ENCODE results near the gene SLC24A3. TPM values are rescaled to one million over a fixed set of nuclear protein-coding genes. Genes with fewer than 3 reads are reported as not detected.

SLC24A3 gene
- total and polyA plus RNA-seq, 2 experiments from 2014 or later: 0.48 to 1.7 TPM

GRCh38 chr20:19291818-19292132 lies 79.3 kb downstream of the SLC24A3 start:
- DNase-seq (ENCODE audit: low spot score): no peak
- TF ChIP-seq CTCF (IDR thresholded peaks at IDR 0.05; ENCODE audit: poor library complexity): no peak
- no peak for TF ChIP-seq EZH2 (IDR thresholded peaks at IDR 0.05; ENCODE audit: borderline replicate concordance)
- no peak for TF ChIP-seq EZH2phosphoT487 (IDR thresholded peaks at IDR 0.05; ENCODE audit: low read depth, severe bottlenecking, unreplicated experiment)
- Histone ChIP-seq H3K4me1 (ENCODE audit: insufficient read depth) (no peaks in the 10 kb centered on the region), H3K36me3 (replicated peaks; ENCODE audit: insufficient read depth, low read depth) (no peaks in the 10 kb centered on the region), H3K79me2 (no peaks in the 10 kb centered on the region), H2AFZ (no peak overlapping the region), H3K4me3 (no peak overlapping the region), H4K20me1 (ENCODE audit: insufficient read depth, poor library complexity, severe bottlenecking) (no peaks in the 10 kb centered on the region), H3K9me3 (ENCODE audit: low read depth) (no peaks in the 10 kb centered on the region), H3K4me2 (no peak overlapping the region), H3K9me2 (replicated peaks; ENCODE audit: insufficient read depth) (no peaks in the 10 kb centered on the region), H3K27ac (no peak overlapping the region), H3K27me3 (no peaks in the 10 kb centered on the region)
- 97% methylated on average over 2 of the region's 2 CpGs for WGBS (ENCODE audit: low lambda C conversion rate, missing lambda C conversion rate)

GRCh38 chr20:19292254-19292653 lies 79.8 kb downstream of the SLC24A3 start:
- Histone ChIP-seq H4K20me1 (ENCODE audit: insufficient read depth, poor library complexity, severe bottlenecking) (no peaks in the 10 kb centered on the region), H3K9me2 (replicated peaks; ENCODE audit: insufficient read depth) (no peaks in the 10 kb centered on the region), H3K27ac (no peak overlapping the region), H3K4me2 (no peak overlapping the region), H3K27me3 (no peaks in the 10 kb centered on the region), H3K9me3 (ENCODE audit: low read depth) (no peaks in the 10 kb centered on the region), H2AFZ (no peak overlapping the region), H3K36me3 (replicated peaks; ENCODE audit: insufficient read depth, low read depth) (no peaks in the 10 kb centered on the region), H3K4me1 (ENCODE audit: insufficient read depth) (no peaks in the 10 kb centered on the region), H3K79me2 (no peaks in the 10 kb centered on the region), H3K4me3 (no peak overlapping the region)
- no peak for TF ChIP-seq EZH2 (IDR thresholded peaks at IDR 0.05; ENCODE audit: borderline replicate concordance)
- TF ChIP-seq CTCF (IDR thresholded peaks at IDR 0.05; ENCODE audit: poor library complexity): no peak
- no peak for TF ChIP-seq EZH2phosphoT487 (IDR thresholded peaks at IDR 0.05; ENCODE audit: low read depth, severe bottlenecking, unreplicated experiment)
- WGBS (ENCODE audit: low lambda C conversion rate, missing lambda C conversion rate): 86% methylated on average over 7 of the region's 7 CpGs
- DNase-seq (ENCODE audit: low spot score): no peak

GRCh38 chr20:19295076-19295475 lies 82.6 kb downstream of the SLC24A3 start:
- Histone ChIP-seq H3K4me3 (no peak overlapping the region), H3K27me3 (no peaks in the 10 kb centered on the region), H3K36me3 (replicated peaks; ENCODE audit: insufficient read depth, low read depth) (no peaks in the 10 kb centered on the region), H3K9me2 (replicated peaks; ENCODE audit: insufficient read depth) (no peaks in the 10 kb centered on the region), H3K9me3 (ENCODE audit: low read depth) (no peaks in the 10 kb centered on the region), H3K4me2 (no peak overlapping the region), H3K4me1 (ENCODE audit: insufficient read depth) (no peaks in the 10 kb centered on the region), H3K79me2 (no peaks in the 10 kb centered on the region), H2AFZ (no peak overlapping the region), H3K27ac (no peak overlapping the region), H4K20me1 (ENCODE audit: insufficient read depth, poor library complexity, severe bottlenecking) (no peaks in the 10 kb centered on the region)
- 83% methylated on average over 2 of the region's 2 CpGs for WGBS (ENCODE audit: low lambda C conversion rate, missing lambda C conversion rate)
- DNase-seq (ENCODE audit: low spot score): no peak
- TF ChIP-seq CTCF (IDR thresholded peaks at IDR 0.05; ENCODE audit: poor library complexity) (no peak), EZH2phosphoT487 (IDR thresholded peaks at IDR 0.05; ENCODE audit: low read depth, severe bottlenecking, unreplicated experiment) (no peak), EZH2 (IDR thresholded peaks at IDR 0.05; ENCODE audit: borderline replicate concordance) (no peak)

GRCh38 chr20:19298652-19299051 lies 86.2 kb downstream of the SLC24A3 start:
- Histone ChIP-seq H3K27ac (no peak overlapping the region), H3K79me2 (no peaks in the 10 kb centered on the region), H3K36me3 (replicated peaks; ENCODE audit: insufficient read depth, low read depth) (no peaks in the 10 kb centered on the region), H4K20me1 (ENCODE audit: insufficient read depth, poor library complexity, severe bottlenecking) (no peaks in the 10 kb centered on the region), H3K4me3 (no peak overlapping the region), H3K4me2 (no peak overlapping the region), H3K9me2 (replicated peaks; ENCODE audit: insufficient read depth) (no peaks in the 10 kb centered on the region), H3K4me1 (ENCODE audit: insufficient read depth) (no peaks in the 10 kb centered on the region), H3K9me3 (ENCODE audit: low read depth) (no peaks in the 10 kb centered on the region), H3K27me3 (no peaks in the 10 kb centered on the region), H2AFZ (no peak overlapping the region)
- no peak for DNase-seq (ENCODE audit: low spot score)
- TF ChIP-seq EZH2phosphoT487 (IDR thresholded peaks at IDR 0.05; ENCODE audit: low read depth, severe bottlenecking, unreplicated experiment): no peak
- no peak for TF ChIP-seq EZH2 (IDR thresholded peaks at IDR 0.05; ENCODE audit: borderline replicate concordance)
- no peak for TF ChIP-seq CTCF (IDR thresholded peaks at IDR 0.05; ENCODE audit: poor library complexity)
- 64% methylated on average over 3 of the region's 3 CpGs for WGBS (ENCODE audit: low lambda C conversion rate, missing lambda C conversion rate)
